CD4-positive, alpha-beta T cell treated with Interleukin-17A for 1 hour (primary cell): ENCODE data around the gene TAF6L.
A peak's percentile ranks its signal among the peaks of the same experiment; 100 is the strongest.
"Not testable (repeated sequence)": the region's sequence is repeated elsewhere in the genome, so short reads cannot be mapped to it uniquely, and the experiment has no call there.

ENCODE experiments used
- DNase-seq: peaks from one replicate; pipeline ENCODE4 v3.0.0-alpha.2; 2020

TAF6L gene, protein sequence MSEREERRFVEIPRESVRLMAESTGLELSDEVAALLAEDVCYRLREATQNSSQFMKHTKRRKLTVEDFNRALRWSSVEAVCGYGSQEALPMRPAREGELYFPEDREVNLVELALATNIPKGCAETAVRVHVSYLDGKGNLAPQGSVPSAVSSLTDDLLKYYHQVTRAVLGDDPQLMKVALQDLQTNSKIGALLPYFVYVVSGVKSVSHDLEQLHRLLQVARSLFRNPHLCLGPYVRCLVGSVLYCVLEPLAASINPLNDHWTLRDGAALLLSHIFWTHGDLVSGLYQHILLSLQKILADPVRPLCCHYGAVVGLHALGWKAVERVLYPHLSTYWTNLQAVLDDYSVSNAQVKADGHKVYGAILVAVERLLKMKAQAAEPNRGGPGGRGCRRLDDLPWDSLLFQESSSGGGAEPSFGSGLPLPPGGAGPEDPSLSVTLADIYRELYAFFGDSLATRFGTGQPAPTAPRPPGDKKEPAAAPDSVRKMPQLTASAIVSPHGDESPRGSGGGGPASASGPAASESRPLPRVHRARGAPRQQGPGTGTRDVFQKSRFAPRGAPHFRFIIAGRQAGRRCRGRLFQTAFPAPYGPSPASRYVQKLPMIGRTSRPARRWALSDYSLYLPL

DNA sequence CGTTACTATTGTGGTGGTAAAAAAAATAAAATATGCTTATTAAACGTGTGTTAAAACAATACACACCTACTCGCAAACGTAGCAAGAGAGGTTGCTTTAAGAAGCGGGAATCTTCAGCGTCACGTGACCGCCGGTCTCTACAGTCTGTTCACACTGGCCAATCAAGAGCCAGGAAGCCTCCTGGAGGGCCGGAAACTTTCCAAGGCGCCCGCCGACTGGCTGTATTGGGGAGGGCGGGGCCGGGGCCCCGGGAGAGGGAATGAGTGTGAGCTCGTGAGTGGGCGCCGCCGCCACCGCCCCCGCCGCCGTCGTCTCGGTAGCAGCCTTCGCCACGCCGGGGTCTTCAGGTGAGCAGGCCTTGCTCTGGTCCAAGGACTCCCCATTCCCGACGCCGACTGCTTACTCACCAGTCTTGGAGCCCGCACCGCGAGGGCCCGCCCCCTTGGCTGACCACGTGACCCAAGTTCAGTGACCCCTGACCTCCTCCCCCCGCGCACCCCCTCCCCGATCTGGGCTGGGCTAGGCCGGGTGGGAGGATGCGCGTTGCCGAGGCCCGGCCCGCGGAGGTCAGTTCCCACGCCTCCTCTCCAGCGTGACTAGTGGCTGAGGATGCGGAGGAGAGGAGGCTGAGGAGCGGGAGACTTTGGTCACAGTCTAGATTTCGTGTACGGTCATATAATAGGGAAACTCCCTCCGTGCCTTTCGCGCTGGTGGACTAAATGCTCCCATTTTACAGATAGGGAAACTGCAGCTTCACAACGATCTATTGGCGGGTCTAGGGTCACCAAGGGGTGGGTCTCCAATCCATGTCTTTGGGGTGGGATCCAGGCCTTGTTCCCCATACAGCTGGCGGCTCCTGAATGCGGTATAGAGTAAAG is at the start of gene TAF6L:
Gene TAF6L (plus strand): TSS at position 253 of the 878 bp plus-strand sequence. CDS start 4,388 bp downstream, outside the sequence.
- DNase-seq: peak; percentile 93

DNA sequence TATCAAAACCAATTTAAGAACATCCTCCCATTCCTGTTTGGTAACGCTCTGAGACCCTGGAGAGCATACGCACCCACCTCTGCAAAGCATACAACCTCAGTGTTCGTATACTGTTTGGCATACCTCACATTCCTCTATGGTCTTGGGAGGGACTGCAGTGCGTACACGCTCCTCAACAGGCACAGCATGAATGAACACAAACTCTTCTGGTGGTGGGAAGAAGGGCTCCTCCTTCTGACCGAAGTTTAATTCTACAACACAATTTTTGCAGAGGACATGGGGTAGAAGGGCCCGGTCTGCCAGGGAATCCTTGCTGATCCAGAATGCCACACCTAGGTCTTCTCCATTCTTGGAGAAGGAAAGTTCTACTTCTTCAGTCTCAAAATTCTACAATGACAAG is 49.2 kb upstream of the TAF6L start:
- DNase-seq: no peak

DNA sequence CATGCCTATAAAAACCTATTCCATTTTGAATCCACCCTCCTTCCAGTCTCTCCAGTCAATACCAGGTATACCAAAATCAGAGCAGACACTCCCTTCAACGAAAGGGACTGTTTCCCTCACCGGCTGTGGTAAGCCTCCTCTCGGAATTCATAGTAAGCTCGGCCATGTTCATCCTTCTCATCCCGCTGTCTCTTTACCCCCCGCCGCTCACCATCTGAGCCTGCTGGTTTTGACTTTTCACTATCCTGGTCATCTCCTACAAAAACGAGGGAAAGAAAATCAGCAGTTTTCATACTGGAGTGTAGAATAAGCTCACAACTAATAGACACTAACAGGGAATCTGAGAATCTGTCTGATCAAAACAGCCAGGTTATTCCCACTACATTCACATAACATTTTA is 47.0 kb upstream of the TAF6L start:
- no peak for DNase-seq

DNA sequence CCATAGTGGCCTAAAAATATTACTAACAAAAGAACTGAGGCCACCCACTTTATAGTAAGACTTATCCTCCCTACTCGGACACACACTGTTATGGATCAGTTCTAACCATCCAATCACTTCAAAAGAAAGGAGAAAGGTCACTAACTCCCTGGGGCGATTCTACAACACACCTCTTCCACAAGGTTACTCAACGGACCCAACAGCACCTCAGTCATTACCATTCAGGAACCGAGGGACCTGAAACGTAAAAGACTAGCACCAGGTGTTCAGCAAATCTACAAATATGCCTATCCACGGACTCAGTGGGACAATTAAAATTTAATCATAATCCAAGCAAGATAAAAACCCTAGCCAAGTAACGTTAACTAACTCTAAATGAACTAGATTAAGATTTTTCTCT is 45.5 kb upstream of the TAF6L start:
- DNase-seq: no peak

DNA sequence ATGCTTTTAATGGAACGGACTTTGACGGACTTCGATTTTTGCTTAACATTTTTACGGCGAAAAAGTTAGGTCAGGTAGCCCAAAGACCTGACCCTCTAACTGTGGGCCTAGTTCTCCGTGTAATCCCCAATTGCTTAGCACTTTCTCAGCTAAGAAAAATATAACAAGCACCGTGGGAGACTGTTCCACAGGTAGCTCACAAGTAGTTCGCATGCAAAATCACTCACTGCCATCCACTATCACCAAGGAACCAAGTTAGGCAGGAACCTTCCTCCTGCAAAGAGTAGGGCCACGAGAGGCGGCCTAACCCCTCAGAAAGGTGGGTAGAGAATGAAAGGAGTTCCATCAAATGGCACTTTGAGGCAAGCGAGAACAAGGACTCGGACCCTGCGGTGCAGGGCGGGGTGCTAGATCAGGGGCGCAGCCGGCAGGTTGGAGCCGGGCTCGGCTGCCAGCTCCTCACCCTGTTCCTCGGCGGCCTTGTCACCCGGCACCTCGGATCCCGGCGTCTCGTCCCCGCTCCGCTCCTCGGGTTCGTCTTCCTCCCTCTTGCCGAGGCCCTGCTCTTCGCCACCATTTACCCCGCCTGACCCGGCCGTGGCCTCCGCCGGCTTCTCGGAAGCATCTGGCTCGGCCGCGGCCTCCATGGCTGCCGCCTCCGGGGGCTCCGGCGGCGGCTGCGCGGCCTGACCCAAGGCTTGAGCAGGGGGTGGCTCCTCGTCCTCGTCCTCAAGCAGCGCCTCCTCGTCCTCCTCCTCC is 44.9 kb upstream of the TAF6L start:
- no peak for DNase-seq

DNA sequence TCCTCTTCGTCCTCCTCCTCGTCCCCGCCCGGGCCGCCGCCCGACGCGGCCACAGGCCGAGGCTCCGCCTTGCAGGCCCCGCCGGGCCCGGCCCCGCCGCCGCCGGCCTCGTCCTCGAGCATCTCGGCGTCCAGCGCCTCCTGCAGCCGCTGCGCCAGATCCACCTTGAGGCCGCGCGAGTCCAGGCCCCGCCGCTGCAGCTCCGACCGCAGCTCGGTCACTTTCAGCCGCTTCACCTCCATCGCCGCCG is 44.4 kb upstream of the TAF6L start:
- DNase-seq: no peak

DNA sequence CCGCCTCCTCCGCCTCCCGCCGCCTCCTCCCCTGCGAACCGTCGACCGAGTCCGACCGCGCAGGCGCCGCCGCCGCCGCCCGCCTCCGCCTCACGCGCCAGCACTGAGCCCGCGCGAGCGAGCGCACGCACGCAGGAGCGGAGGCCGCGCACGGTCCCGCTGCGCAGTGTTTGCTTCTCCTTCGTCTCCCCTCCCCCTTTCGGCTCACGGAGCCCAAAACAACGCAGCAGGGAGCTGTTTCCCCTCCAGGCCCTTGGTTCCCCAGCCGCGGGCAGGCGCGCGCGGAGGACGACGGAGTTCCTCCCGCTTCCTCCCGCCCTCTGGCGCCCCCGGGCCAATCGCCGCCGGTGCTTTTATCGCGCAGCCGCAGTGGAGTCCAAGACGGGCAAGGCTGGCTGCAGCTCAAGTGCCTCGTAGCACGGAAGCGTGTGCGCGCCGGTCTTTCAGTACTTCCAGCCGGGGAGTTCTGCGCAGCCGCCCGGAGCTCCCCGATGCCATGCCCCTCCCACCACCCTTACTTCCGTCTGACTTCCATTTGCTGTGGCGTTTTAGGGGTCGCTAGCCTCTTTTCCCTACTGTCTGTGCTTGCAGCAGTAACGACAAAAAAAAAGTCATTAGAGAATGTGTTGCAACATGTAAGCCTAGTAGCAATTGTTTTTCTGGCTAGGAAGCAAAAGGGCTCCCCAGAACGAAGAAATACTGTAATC is 43.9 kb upstream of the TAF6L start, which contains the start of gene HNRNPUL2:
Gene HNRNPUL2 (minus strand): TSS at position 293 of the 707 bp plus-strand sequence. CDS start 301 bp downstream, outside the sequence.
- DNase-seq: peak; percentile 99

DNA sequence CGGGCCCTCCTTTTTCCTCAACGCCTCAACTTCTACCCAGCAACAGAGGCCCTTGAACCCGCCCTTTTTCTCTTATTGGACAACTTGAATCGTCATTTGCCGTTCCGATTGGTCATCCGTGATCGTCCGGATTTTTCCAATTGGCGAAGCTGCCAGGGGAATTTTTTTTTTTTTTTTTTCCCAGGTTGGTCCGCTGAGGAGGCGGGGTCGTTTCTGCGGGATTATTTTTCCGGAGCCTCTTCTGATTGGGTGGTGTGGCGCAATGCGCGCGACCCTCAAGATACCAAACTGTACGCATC is 43.4 kb upstream of the TAF6L start:
- peak; percentile 97 for DNase-seq

DNA sequence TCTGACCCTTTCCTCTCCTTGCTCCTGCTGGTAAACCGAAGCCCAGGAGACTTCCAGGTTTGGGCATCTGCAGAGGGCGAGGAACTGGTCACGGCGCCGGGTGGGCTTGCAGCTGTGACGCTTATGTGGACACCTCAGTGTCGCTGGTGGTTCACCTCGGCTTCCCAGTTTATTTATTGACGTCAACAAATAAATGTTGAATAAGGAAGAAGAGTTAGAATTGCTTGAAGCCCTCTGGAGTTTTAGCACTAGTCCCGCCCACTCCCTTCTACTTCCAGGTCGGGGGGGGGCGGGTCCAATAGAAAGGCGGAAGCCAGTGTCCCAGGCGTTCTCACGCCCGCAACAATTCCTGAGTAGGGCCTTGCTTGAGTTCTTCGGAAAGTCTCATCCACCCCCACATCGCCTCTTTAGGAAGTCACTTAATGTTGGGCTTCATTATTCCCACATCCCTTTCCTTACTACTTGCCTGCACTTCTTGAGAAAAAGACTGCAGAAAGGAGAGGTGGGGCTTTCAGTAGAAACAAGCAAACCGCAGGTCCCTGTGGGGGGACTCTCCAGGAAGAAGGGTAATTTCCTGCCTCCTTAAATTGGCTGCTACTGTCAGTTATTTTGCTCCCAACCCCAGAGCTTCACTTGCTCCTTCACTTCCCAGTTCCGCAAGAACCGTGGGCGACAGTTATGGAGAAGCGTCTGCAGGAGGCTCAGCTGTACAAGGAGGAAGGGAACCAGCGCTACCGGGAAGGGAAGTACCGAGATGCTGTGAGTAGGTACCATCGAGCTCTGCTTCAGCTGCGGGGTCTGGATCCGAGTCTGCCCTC is 42.8 kb upstream of the TAF6L start, which contains the start of gene TTC9C:
Gene TTC9C (plus strand): TSS at position 316 of the 818 bp plus-strand sequence. CDS start 363 bp downstream, at position 679.
- DNase-seq: peak; percentile 84

DNA sequence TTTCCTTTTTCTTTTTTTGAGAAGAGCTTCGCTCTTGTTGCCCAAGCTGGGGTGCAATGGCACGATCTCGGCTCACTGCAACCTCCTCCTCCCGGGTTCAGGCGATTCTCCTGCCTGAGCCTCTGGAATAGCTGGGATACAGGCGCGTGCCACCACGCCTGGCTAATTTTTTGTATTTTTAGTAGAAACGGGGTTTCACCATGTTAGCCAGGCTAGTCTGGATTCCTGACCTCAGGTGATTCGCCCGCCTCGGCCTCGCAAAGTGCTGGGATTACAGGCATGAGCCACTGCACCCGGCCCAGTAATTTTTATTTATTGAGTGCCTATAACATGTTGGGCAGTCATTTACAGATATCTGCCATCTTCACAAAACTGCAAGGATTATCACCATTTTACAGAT is 41.1 kb upstream of the TAF6L start:
- DNase-seq: not testable (repeated sequence)

DNA sequence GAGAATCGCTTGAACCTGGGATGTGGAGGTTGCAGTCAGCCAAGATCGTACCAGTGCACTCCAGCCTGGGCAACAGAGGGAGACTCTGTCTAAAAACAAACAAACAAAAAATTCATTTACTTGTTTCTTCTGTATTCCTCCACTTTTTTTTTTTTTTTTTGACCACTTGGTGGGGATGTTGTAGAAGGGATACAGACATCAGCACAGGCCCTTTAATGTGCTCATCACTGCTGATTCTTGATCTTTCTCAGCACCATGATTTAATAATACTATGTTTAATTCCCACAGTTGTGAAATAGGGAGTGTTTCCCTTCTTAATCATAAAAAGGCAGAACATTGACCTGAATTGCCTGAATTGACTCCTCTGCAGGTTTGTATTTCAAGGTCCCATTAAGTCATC is 38.4 kb upstream of the TAF6L start:
- peak; percentile 28 for DNase-seq

DNA sequence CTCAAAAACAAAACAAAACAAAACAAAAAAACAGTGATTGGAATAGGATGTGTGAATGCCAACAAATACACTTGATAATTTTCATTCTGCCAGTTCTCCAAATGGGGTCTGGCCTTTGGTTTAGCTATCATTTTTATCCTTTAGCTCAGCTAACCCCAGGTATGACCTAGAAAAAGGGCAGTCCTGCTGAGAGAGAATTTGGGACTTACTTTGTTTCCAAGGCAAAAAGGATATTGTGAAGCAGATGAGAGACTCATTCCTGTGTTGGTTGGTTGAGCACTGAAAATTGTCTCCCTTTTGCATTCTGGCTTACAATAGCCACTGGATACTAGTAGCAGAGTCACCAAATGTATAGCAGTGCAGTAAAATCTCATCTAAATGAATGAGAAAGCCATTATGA is 34.0 kb upstream of the TAF6L start:
- DNase-seq: no peak

DNA sequence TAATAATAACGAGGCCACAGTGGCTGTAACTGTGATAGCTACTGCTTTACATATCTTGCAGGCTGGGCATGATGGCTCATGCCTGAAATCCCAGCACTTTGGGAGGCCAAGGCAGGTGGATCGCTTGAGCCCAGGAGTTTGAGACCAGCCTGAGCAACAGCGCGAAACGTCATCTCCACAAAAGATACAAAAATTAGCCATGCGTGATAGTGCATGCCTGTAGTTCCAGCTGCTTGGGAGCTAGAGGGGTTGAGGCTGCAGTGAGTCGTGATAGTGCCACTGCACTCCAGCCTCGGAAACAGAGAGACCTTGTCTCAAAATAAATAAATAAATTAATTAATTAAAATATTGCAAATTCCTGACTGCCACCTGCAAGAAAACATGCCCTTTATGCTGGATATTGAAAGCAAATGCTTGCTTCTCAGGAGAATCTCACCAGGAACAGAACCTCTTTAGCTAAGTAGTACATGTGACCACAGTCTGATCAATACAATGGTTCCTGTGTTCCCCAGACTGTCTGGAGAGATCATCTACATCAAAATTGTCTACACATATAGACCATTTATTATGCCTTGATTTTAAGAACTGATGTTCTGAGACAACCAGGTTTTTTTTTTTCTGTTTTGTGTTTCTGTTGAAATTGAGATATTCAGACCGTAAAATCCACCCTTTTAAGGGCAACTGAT is 23.6 kb upstream of the TAF6L start:
- DNase-seq: no peak

DNA sequence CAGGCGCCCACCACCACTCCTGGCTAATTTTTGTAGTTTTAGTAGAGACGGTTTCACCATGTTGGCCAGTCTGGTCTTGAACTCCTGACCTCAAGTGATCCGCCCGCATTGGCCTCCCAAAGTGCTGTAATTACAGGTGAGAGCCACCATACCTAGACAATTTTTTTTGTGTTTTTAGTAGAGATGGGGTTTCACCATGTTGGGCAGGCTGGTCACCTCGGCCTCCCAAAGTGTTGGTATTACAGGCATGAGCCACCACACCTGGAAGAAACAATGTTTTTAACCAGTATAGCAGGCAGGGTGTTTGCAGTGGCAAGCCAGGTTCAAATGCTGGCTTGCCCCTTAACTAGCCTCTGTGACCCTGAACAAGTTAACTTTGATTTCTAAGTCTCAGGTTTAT is 21.3 kb upstream of the TAF6L start:
- DNase-seq: not testable (repeated sequence)

DNA sequence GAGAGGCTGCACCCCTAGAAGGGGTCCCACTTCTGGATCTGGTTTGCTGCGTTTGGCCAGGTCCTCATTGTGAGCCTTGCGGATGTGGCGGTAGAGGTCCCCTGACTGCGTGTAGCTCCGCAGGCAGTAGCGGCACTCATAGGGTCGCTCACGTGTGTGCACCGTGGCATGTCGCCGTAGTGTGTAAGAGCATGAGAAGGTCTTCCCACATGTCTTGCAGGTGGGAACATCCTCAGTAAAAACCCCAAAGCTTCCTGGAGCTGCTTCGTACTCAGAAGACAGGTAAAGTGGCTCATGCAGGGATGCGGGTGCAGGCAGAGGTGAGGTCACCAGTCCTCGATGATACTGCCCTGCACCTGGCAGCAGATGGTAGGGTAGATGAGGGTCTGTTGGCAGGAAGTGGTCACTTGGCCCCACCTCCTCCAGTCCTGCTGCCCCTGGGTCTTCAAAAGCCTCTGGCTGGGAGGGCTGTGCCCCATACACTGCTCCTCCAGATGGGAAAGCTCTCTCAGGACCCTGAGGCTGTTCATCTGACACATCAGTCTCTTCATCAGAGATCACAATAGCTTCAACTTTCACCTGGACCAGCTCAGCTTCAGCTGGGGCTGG is 18.9 kb upstream of the TAF6L start:
- no peak for DNase-seq

DNA sequence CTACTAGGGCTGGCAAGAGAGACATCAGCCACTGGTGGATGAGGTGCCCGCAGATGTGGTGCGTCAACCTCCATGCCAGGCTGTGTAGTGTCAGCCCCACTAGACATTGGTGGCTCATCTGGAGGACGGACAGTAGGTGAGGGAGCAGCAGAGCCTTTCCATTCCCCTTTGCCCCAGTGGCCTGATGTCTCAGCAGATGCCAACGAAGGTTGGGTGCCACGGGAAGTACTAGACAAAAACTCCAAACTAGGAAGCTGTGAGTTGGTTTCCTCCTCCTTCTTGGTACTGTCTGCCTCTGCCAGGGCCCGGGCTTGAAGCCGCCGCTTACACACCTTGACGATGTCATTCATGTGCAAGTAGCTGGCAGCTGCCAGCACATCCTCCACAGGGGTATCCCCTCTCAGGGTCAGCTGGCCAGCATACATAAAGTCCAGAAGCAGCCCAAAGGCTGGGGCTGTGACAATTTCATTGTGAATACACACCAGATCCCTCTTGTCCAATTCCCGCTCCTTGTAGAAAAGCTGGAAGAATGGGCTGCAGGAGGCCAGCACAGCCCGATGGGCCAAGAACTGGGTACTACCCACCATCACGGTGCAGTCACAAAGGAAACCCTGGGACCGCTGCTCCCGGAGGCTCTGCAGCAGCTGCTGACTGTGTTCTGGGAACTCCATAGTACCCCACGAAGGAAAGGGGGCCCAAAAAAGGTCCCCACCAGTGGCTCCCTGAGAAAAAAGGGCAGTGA is 18.0 kb upstream of the TAF6L start:
- no peak for DNase-seq

DNA sequence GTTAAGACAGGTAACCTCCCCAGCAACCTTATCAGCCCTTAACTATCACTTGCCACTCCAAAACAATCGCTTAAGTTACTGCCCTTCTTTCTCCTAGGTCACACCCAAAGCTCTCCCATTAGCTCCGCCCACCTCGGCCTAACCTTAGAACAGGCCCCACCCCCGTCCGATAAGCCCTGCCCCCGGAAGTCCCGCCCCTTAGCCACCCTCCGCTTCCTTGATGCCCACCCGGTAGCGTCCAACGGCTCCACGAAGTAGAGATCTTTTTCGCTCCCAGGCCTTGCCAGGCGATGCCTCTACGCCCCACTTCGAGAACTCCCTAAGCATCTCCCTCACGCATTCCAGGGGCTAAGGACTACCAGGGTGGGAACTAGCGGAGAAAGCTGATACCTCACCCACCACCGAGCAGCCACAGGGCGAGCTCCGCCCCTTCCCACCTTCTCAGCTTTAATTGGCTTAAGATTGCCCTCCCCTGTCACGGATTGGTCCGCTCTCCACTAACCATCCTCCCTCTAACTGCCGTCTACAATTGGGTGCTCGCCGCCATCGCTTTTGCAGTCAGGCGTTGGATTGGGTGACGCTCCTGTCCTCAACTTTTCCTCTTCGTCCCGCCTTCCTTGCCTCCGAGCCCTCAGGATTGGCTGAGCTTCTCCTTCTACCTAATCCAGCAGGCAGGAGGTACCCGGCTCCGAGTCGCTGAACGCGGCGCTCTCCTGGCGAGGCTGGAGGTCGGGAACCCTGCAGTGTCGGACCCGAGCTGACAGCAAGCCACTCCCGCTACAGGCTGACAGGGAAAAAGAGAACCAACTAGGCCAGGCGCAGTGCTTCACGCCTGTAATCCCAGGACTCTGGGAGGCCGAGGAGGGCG is 17.2 kb upstream of the TAF6L start, which contains the start of gene ZBTB3:
Gene ZBTB3 (minus strand): TSS at position 425 of the 868 bp plus-strand sequence. CDS start 496 bp downstream, outside the sequence.
- peak; percentile 99 for DNase-seq

DNA sequence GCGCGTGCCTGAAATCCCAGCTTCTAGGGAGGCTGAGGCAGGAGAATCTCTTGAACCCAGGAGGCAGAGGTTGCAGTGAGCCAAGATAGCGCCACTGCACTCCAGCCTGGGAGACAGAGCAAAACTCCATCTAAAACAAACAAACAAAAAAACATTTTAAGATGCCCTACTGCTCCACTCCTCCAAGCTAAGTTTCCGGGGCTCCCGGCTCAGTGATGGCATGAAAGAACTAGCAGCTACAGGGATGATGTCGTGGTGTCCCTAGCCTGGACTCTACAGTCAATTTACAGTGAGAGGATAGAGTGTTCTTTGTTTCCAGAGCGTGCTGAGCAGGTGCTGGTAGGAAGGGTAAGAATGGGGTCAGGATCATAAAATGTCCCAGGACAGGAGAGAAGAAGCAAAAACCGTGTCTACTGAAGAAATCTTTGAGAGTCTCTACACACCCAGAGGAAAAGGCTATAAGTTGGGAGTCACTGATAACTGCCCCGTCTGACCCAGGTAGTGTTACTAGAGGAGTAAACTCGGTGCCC is 16.0 kb upstream of the TAF6L start:
- no peak for DNase-seq
